Mesendoderm (in vitro differentiated cells): ENCODE measurements around the gene MTERF4.
A peak's percentile ranks its signal among the peaks of the same experiment; 100 is the strongest.

Source experiments
- DNase-seq: peaks from one replicate; pipeline ENCODE4 v3.0.0; 2013
- H2AK5ac ChIP-seq: 2 replicates; pipeline ENCODE4 v1.6.1; 2013; ENCODE audit warnings: low read length, inconsistent platforms
- H2BK120ac ChIP-seq: 2 replicates; pipeline ENCODE4 v1.6.1; 2013; ENCODE audit warnings: low read depth, mild to moderate bottlenecking, low read length, moderate library complexity, mixed read lengths
- H2BK15ac ChIP-seq: replicated peaks from 2 replicates; pipeline ENCODE4 v1.6.1; 2013; ENCODE audit warnings: low read depth, mild to moderate bottlenecking, moderate library complexity
- H2BK5ac ChIP-seq: 2 replicates; pipeline ENCODE4 v1.6.1; 2013; ENCODE audit warnings: low read length, inconsistent platforms
- H3K18ac ChIP-seq: 2 replicates; pipeline ENCODE4 v1.6.1; 2013; ENCODE audit warnings: mild to moderate bottlenecking, low read length, mixed read lengths
- H3K23ac ChIP-seq: one replicate; pipeline ENCODE4 v1.6.1; 2013; ENCODE audit warnings: low read length
- H3K27ac ChIP-seq: 2 replicates; pipeline ENCODE4 v1.5.1; 2013; ENCODE audit warnings: low read depth, mild to moderate bottlenecking, inconsistent platforms, low read length, moderate library complexity
- H3K27me3 ChIP-seq: 2 replicates; pipeline ENCODE4 v1.6.1; 2013; ENCODE audit warnings: low read length, control low read depth, mild to moderate bottlenecking, inconsistent platforms; ENCODE audit not compliant: insufficient read depth, poor library complexity
- H3K36me3 ChIP-seq: 2 replicates; pipeline ENCODE4 v1.6.1; 2013; ENCODE audit warnings: low read length, inconsistent platforms; ENCODE audit not compliant: control insufficient read depth, insufficient read depth
- H3K4ac ChIP-seq: one replicate; pipeline ENCODE4 v1.6.1; 2013; ENCODE audit warnings: low read depth, mild to moderate bottlenecking, low read length, moderate library complexity
- H3K4me1 ChIP-seq: 2 replicates; pipeline ENCODE4 v1.6.1; 2013; ENCODE audit warnings: low read depth, low read length, inconsistent platforms; ENCODE audit not compliant: control insufficient read depth
- H3K4me2 ChIP-seq: 2 replicates; pipeline ENCODE4 v1.6.1; 2013; ENCODE audit warnings: low read length
- H3K4me3 ChIP-seq: 2 replicates; pipeline ENCODE4 v1.5.1; 2013; ENCODE audit warnings: mild to moderate bottlenecking, low read length
- H3K56ac ChIP-seq: one replicate; pipeline ENCODE4 v1.6.1; 2013; ENCODE audit warnings: low read length
- H3K79me1 ChIP-seq: 2 replicates; pipeline ENCODE4 v1.6.1; 2013; ENCODE audit warnings: low read length, inconsistent platforms
- H3K79me2 ChIP-seq: 2 replicates; pipeline ENCODE4 v1.6.1; 2013; ENCODE audit warnings: mild to moderate bottlenecking, low read length; ENCODE audit not compliant: control insufficient read depth, insufficient read depth
- H3K9ac ChIP-seq: 2 replicates; pipeline ENCODE4 v1.6.1; 2013; ENCODE audit warnings: low read length, inconsistent platforms
- H4K5ac ChIP-seq: one replicate; pipeline ENCODE4 v1.6.1; 2013; ENCODE audit warnings: low read length
- H4K8ac ChIP-seq: one replicate; pipeline ENCODE4 v1.6.1; 2013; ENCODE audit warnings: low read depth, mild to moderate bottlenecking, control low read depth, low read length, moderate library complexity
- WGBS: extraction: QIAGEN DNeasy Blood & Tissue Kit; methylation state at CpG from one replicate; pipeline ENCODE4 v1.1.7; 2013; ENCODE audit warnings: low lambda C conversion rate, missing lambda C conversion rate; ENCODE audit not compliant: insufficient coverage; ENCODE audit errors: extremely low coverage; 5-methylcytosine and 5-hydroxymethylcytosine counted together

MTERF4 gene

GRCh38 chr2:241066893-241067341 is 35.2 kb downstream of the MTERF4 start:
- Histone ChIP-seq H3K79me2 (no peaks in the 10 kb centered on the region), H2BK120ac (no peak overlapping the region), H3K9ac (no peak overlapping the region), H3K36me3 (no peaks in the 10 kb centered on the region), H3K27me3 (no peaks in the 10 kb centered on the region), H3K4me3 (no peak overlapping the region), H3K79me1 (no peaks in the 10 kb centered on the region), H4K8ac (no peak overlapping the region), H2BK15ac (no peak overlapping the region), H2BK5ac (no peak overlapping the region), H2AK5ac (no peak overlapping the region), H3K4ac (no peak overlapping the region), H3K4me2 (no peak overlapping the region), H3K4me1 (no peaks in the 10 kb centered on the region), H4K5ac (no peak overlapping the region), H3K23ac (no peak overlapping the region), H3K56ac (no peak overlapping the region), H3K18ac (no peak overlapping the region), H3K27ac (no peak overlapping the region)
- DNase-seq: peak; percentile 43
- WGBS: no CpG with 5 or more reads among the region's 15 CpGs

DNA sequence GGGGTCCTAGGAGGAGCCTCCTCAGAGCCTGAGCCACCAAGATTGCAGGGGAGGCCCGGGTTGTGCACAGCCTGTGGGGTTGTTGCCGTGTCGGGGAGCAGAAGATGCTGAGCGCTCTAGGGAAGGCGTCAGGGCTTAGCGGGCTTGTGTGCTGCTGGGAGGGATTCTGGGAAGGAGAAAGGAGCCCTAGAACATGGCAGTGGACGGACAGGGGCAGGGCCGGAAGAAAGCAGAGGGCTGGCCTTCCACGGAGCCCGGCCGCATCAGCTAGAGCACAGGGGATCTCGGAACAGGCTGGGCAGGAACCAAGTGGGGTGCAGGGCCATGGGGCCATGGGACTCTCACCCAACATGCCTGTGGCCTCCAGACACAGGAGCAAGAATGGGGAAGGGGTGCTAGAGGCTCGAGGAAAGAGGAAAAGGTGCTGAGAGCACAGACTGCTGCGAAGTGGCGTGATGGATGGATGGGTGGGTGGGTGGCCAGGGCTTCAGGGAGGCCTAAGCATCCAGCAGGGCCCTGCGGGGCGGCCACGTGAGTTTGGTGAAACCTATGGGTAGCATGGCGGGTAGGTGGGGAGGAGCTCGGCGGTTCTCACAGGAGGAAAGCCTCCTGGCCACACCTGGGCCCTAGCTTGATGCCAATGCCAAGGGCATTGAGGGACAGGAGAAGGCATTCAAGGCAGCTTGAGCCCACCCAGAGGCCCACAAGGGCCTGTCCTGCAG is 35.8 kb downstream of the MTERF4 start:
- Histone ChIP-seq H3K79me2 (no peaks in the 10 kb centered on the region), H4K8ac (no peak overlapping the region), H2BK5ac (no peak overlapping the region), H3K27me3 (no peaks in the 10 kb centered on the region), H3K36me3 (no peaks in the 10 kb centered on the region), H2AK5ac (no peak overlapping the region), H3K4me1 (no peaks in the 10 kb centered on the region), H3K9ac (no peak overlapping the region), H2BK15ac (no peak overlapping the region), H3K56ac (no peak overlapping the region), H3K4me2 (no peak overlapping the region), H3K4ac (no peak overlapping the region), H3K27ac (no peak overlapping the region), H3K79me1 (no peaks in the 10 kb centered on the region), H4K5ac (no peak overlapping the region), H2BK120ac (no peak overlapping the region), H3K23ac (no peak overlapping the region), H3K18ac (no peak overlapping the region), H3K4me3 (no peak overlapping the region)
- DNase-seq: no peak
- WGBS: no CpG with 5 or more reads among the region's 21 CpGs

GRCh38 chr2:241065355-241065803 is 36.7 kb downstream of the MTERF4 start:
- no peak overlapping the region for H2BK15ac ChIP-seq
- H3K36me3 ChIP-seq: no peaks in the 10 kb centered on the region
- no peaks in the 10 kb centered on the region for H3K79me2 ChIP-seq
- H3K4me2 ChIP-seq: no peak overlapping the region
- H3K56ac ChIP-seq: no peak overlapping the region
- H3K79me1 ChIP-seq: no peaks in the 10 kb centered on the region
- no peak overlapping the region for H4K5ac ChIP-seq
- no peaks in the 10 kb centered on the region for H3K27me3 ChIP-seq
- no peak overlapping the region for H3K18ac ChIP-seq
- no peaks in the 10 kb centered on the region for H3K4me1 ChIP-seq
- no peak overlapping the region for H2BK120ac ChIP-seq
- H3K9ac ChIP-seq: no peak overlapping the region
- no peak overlapping the region for H3K4me3 ChIP-seq
- H2AK5ac ChIP-seq: no peak overlapping the region
- no peak for DNase-seq
- no CpG with 5 or more reads among the region's 27 CpGs for WGBS
- no peak overlapping the region for H3K23ac ChIP-seq
- H4K8ac ChIP-seq: no peak overlapping the region
- no peak overlapping the region for H3K27ac ChIP-seq
- no peak overlapping the region for H2BK5ac ChIP-seq
- no peak overlapping the region for H3K4ac ChIP-seq

DNA sequence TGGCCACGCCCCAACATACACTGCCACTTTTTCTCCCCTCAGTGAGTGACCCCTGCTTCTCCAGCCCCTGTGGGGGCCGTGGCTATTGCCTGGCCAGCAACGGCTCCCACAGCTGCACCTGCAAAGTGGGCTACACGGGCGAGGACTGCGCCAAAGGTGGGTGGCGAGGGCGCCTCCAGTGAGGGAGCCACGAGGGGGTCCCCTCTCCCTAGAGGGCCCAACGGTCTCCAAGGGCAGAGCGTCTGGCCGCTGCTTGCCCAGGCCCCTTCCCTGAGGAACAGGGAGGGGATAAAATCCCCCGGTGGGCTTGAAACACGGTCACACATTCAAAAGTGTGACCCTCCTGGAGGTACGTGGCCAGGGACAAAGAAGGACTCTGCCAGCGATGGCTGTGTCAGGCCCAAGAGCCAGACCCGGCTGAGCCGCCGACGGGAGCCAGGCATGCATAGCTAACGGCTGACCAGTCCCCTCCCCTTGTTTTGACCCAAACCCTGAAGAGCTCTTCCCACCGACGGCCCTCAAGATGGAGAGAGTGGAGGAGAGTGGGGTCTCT is 37.2 kb downstream of the MTERF4 start:
- Histone ChIP-seq H3K56ac (no peak overlapping the region), H3K9ac (no peak overlapping the region), H4K5ac (no peak overlapping the region), H3K4me2 (no peak overlapping the region), H3K27ac (no peak overlapping the region), H3K4ac (no peak overlapping the region), H3K79me2 (no peaks in the 10 kb centered on the region), H2BK15ac (no peak overlapping the region), H2AK5ac (no peak overlapping the region), H3K36me3 (no peaks in the 10 kb centered on the region), H3K4me1 (no peaks in the 10 kb centered on the region), H3K18ac (no peak overlapping the region), H4K8ac (no peak overlapping the region), H2BK5ac (no peak overlapping the region), H3K4me3 (no peak overlapping the region), H3K23ac (no peak overlapping the region), H3K27me3 (no peaks in the 10 kb centered on the region), H2BK120ac (no peak overlapping the region), H3K79me1 (no peaks in the 10 kb centered on the region)
- whole genome bisulfite sequencing: no CpG with 5 or more reads among the region's 23 CpGs
- no peak for DNase-seq

GRCh38 chr2:241064008-241064801 is 37.9 kb downstream of the MTERF4 start:
- H3K18ac ChIP-seq: no peak overlapping the region
- H3K4me3 ChIP-seq: no peak overlapping the region
- peak overlapping the region; percentile 38 for H3K9ac ChIP-seq
- H2AK5ac ChIP-seq: no peak overlapping the region
- H3K79me2 ChIP-seq: no peaks in the 10 kb centered on the region
- no peak overlapping the region for H3K4ac ChIP-seq
- H3K79me1 ChIP-seq: no peaks in the 10 kb centered on the region
- no peak overlapping the region for H2BK5ac ChIP-seq
- H3K27me3 ChIP-seq: no peaks in the 10 kb centered on the region
- H2BK120ac ChIP-seq: no peak overlapping the region
- H3K36me3 ChIP-seq: no peaks in the 10 kb centered on the region
- H3K56ac ChIP-seq: peak overlapping the region; percentile 71
- DNase-seq: peak; percentile 23
- WGBS: no CpG with 5 or more reads among the region's 32 CpGs
- no peak overlapping the region for H4K8ac ChIP-seq
- no peaks in the 10 kb centered on the region for H3K4me1 ChIP-seq
- no peak overlapping the region for H2BK15ac ChIP-seq
- H4K5ac ChIP-seq: no peak overlapping the region
- H3K27ac ChIP-seq: no peak overlapping the region
- H3K4me2 ChIP-seq: peak overlapping the region; percentile 45
- H3K23ac ChIP-seq: no peak overlapping the region
